ENCODE data around the gene PTPRT. TPM values are rescaled to one million over a fixed set of nuclear protein-coding genes. Genes with fewer than 3 reads are reported as not detected.
"Not testable (repeated sequence)": the region's sequence is repeated elsewhere in the genome, so short reads cannot be mapped to it uniquely, and the experiment has no call there.

PTPRT gene
- total RNA-seq, 1 experiment from 2014 or later, result not detected

DNA sequence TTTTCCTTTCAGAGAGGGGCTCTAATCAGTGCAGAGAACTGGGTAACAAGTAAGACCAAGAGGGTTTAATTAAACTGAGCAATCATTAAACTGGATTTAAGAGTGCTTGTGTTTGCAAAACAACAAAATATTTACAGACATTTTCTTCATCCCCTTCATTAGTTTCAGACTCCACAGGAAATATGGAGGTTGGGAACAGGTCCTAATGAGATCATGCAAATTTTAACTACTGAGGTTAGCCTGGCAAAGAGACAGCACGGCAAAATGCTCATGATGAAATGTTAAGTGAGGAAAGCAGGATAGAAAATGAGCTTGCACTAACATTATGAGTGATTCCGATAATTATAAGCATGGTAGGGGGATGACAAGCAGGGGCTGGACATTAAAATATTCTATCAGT lies 268.9 kb downstream of the PTPRT start:
- no peak for DNase-seq (ENCODE audit: low read depth)

DNA sequence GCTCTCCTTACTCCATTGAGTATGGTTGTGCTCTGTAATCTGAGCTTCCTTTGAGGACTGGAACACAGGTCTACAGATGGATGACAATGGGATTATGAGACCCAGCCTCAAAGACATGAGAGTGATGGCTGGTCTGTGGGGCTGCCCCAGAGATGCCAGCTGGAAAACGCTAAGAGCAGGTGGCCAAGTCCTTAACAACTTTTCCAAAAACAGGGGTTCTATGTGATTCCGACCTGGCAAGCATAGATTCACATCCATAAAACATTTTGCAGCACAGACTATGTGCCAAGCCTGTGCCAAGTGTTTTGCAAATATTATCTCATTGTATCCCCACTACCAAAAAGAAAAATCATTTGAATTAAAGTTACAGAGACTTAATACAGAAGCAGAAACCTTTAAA lies 270.4 kb downstream of the PTPRT start:
- DNase-seq (ENCODE audit: low read depth), result no peak

DNA sequence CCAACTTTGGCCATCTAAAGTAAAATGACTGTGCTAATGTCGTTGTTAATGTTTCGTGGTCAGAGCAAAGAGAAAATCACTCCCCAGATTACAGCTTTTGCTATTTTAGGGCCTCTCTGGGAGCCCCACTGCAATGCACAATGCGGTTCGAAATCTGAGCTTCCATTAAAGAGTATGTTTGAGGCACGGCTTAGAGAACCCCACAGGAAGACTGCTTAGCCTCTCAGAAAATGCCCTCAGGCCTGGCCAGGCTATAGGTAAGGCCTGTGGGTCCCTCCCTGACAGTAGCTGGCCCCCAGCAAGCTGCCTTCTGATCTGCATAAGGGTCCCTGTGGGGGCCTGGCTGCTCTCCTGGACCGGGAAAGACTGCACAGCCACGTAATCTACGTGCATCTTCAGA lies 274.6 kb downstream of the PTPRT start:
- no peak for DNase-seq (ENCODE audit: low read depth)

DNA sequence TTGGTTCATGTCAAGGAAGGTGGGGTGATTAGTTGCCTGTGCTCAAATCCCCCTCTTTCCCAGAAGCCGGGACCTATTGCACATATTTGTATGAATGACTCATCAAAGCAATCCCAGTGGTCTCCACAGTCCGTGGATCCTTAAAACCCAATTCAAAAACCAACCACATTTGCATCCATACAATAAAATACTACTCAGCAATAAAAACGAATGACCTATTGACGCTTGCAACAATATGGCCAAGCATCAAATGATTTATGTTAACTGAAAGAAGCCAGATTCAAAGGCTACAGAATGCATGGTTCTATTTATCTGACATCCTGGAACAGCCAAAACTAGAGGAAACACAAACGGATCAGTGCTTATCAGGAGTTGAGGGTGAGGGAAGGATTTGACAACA lies 275.4 kb downstream of the PTPRT start:
- no peak for DNase-seq (ENCODE audit: low read depth)

DNA sequence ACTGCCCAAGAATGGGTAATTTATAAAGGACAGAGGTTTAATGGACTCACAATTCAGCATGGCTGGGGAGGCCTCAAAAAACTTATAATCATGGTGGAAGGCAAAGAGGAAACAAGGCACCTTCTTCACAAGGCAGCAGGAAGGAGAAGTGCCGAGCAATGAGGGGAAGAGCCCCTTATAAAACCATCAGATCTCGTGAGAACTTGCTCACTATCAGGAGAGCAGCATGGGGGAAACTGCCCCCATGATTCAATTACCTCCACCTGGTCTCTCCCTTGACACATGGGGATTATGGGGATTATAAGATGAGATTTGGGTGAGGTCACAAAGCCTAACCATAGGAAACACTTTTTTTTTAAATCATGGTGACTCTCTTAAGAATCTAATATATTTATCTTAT lies 278.9 kb downstream of the PTPRT start:
- not testable (repeated sequence) for DNase-seq (ENCODE audit: low read depth)

DNA sequence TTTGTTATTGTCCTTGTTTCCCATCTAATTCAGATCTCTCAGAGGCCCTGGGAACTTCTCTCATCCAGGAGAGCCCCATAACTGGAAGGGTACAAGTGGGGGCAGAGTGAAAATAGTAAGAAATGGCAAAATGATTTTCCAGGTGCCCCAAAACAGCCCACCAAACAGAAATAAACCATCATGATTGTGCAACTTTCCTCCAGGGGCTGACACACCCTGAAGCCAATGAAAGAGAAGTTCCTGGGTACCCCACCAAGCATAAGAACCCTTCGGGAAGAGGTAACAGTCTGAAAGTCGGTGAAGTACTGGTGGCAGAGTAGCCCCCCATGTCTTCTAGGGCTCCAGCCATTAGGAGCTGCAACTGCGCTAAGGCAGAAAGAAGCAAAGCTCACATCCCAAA lies 282.0 kb downstream of the PTPRT start:
- no peak for DNase-seq (ENCODE audit: low read depth)

DNA sequence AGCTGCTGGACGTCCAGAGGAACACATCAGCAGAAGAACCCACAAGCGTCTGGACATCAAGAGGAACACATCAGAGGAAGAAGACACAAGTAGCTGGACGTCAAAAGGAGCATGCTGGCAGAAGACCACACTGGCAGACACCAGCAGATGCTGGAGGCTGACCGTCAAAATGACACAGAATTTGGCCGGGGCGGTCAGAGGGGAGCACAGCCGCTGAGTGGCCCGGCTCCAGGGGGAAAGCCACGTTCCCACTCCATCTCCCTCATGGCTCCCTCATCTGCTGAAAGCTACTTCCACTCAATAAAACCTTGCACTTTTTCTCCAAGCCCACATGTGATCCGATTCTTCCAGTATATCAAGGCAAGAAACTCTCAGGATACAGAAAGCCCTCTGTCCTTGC lies 283.6 kb downstream of the PTPRT start:
- DNase-seq (ENCODE audit: low read depth), result no peak

DNA sequence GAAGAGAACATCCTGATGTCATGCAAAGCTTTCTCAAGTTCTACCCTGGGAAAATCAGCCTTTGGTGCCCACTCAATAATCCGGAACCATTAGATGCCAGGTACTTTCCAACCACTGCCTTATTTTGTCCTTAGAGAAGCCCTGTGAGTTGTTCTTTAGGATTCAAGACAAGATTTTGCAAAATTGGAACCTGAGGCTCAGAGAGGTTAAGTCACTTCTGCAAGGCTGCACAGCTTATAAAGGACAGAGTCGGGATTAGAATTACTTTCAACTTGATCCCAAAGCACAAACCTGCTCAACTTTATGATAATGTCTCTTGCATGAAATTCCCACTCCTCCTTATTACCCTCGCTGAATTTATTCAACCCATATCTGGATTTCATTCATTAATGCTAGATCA lies 287.2 kb downstream of the PTPRT start:
- DNase-seq (ENCODE audit: low read depth), result no peak

DNA sequence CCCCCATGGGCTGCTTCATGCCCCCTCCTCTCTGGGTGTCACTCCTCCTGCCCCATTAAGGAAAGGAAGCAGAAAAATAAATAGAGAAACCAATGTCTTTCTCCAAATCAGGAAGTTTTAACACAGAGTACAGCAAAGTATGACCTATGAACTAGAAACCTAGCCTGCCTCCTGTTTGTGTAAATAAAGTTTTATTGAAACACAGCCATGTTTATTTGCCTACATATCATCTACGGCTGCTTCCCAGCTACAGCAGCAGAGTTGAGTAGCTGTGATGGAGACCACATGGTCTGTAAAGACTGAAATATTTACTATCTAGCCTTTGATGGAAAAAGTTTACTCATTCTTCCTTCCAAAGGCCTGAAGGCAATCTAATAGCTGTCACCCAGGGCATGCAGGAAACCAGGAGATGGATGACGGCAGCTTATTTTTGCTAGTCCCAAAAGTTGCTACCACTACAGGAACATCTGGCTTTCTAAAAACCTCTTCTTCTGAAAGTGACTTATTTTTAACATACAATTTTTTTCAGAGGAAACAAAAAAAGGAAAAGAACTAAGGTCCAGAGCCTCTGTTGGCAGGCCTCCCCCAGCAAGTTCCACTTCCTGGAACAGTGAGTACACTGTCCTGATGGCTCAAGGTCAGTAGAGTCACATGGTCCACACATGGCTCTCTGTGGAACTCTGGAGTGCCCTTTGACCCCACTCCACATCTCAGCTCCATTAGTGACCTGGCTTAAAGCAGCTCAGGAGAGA lies 287.8 kb downstream of the PTPRT start:
- no peak for DNase-seq (ENCODE audit: low read depth)

DNA sequence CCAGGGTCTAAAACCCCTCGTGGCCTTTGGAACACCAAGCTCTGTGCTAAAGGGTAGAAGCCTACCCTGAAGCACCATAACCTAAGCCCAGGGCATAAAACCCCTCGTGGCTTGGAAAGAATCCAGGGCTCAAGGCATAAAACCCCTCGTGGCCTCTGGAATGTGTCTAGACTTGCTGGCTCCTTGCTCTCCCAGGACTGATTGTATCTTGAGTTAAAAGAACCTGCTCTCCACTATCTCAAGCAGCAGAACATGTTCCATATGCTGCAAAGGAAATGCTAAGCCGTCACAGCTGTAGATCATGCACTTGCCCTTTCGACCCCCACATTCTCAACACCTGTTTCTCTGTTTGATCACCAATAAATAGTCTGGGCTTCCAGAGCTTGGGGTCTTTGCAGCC lies 288.9 kb downstream of the PTPRT start:
- DNase-seq (ENCODE audit: low read depth), result not testable (repeated sequence)

DNA sequence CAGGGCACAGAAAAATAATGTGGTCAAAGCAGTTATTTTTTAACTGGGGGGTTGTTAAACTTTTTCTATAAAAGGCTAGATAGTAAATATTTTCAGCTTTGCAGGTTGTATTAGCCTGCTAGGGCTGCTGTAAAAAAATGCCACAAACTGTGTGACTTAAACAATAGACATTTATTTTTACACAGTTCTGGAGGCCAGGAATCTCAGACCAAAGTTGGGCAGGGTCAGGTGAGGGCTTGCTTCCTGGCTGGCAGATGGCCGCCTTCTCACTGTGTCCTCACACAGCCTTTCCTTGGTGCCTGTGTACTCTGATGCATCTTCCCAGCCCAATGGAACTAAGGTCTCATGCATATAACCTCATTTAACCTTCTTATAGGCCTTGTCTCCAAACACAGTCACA lies 294.7 kb downstream of the PTPRT start:
- no peak for DNase-seq (ENCODE audit: low read depth)

DNA sequence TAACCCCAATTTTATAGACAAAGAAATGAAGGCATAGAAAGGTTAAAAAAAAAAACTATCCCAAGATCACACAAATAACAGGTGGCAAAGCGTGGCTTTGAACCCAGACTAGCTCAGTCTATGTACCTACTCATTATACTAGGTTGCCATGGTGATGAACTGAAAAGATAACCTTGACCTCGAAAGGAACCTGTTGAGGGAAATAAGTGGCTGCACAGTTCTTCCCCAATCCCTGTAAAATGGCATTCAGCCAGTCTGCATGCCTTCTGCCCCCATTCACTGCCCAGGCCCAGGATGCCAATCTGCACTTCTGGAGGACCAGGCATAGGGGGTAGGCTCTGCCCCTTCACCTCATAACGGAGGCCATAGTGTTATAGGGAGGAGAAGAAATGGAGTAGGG lies 295.2 kb downstream of the PTPRT start:
- DNase-seq (ENCODE audit: low read depth), result no peak

DNA sequence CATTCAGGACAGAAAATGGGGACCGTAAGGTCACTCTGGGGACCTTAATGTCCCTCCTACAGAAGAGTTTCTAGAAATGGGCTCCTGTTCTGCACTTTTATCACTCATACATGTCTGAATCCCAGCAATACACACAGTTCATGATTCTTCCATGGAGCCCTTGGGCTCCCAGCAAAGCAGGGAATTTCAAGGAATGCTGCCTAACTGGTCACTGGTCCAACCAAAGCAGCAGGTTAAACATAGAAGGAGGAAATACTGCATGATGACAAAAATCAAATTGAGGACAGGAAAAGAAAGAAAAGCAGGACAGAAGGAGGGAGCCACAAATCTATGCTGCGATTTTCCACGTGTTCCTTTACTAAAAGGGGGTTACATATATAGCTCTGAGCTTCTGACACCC lies 300.2 kb downstream of the PTPRT start:
- no peak for DNase-seq (ENCODE audit: low read depth)

DNA sequence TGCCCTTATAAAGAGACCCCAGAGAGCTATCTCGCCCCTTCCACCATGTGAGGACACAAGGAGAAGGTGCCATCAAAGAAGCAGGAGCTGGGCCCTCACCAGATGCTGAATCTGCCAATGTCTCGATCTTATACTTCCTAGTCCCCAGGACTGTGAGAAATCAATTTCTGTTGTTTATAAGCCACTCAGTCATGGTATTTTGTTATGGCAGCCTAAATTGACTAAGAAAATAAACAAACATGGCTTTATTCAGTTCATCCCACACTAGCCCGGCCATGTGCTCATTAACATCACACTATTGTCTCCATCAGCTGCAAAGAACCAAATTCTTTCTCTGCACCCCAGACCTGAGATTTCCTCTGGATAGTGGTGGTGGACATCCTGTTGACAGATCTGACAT lies 302.4 kb downstream of the PTPRT start:
- DNase-seq (ENCODE audit: low read depth), result no peak

DNA sequence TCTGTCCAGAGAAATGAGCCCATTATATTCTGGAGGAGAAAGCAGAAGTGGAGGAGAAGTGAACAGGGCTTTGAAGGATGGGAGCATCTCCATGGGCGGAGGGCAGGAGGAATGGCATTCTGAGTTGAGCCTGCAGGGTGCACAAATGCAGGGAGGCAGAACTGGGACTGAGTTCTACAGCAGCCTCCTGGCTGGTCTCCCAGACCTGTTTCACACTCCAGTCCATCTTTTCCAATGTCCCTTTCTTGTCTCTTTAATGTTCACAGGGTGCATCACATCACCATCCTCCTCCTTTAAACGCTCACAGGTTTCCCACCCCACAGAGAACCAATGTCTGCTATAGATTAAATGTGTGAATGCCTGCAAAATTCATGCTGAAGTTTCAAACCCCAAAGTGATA lies 302.9 kb downstream of the PTPRT start:
- DNase-seq (ENCODE audit: low read depth), result no peak

DNA sequence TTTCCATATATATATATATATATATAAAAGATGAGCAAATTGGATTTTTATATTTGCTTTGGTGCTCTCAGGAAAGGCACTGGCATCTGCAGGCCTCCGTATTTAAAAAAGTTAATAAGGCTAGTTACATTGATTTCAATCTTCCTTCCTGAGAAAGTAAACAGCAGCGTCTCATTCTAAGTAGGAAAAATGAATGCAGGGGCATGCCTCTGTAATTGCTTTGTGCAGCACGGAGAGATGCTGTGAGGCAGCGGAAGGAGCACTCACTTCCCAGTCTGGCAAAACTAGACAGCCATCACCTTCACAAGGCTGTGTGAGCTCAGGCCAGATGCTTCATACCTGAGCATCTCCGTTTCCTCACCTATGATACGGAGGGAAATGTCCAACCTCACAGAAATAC lies 303.7 kb downstream of the PTPRT start:
- DNase-seq (ENCODE audit: low read depth), result no peak

DNA sequence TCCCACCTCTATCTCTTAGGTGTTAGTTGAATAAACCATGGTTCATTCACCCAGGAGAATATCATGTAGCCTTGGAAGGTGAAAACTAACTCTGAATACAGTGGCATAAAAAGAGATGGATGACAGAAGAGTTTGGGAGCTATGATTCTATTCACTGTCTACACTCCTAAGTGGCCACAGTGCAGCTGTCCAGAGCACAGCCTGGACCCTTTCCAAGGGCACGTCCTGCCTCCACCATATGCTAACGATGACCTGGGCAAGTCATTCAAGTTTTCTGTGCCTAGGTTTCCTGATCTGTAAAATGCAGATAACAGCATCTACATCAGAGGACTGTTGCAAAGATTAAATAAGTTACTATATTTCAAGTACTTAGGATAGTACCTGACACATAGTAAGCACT lies 314.1 kb downstream of the PTPRT start:
- DNase-seq (ENCODE audit: low read depth), result no peak

DNA sequence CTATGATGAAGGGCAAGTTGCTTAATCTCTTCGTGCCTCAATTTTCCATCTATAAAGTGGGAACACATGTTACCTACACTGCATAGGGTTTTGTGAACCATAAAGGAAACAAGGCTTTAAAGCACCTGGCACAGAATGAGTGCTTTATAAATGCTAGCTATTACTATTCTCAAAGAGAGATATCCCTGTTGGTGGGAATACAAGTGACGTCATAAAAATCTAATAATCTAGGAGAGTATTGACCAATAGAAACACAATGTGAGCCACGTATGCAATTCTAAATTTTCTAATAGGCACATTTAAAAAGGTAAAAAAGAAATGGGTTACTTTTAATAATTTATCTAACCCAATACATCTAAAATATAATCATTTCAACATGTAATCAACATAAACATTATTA lies 316.4 kb downstream of the PTPRT start:
- DNase-seq (ENCODE audit: low read depth), result no peak

DNA sequence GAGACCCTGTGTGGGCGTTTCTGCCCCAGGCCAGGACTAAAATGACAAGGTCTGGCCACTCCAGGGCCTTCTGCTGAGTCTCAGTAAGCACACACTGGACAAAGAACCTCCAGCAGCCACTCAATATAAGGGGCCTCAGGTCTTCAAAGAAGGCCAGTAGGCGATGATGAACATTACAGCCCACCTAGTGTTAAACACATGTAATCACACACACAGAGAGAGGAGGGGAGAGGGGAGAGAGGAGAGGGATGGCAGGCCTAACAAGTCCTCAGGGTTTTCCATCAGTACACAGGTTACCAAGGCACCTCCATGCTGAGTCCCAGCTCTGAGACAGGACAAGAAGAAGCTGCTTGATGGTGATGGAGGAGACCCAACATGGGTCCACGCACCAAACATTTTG lies 325.6 kb downstream of the PTPRT start:
- DNase-seq (ENCODE audit: low read depth), result no peak

DNA sequence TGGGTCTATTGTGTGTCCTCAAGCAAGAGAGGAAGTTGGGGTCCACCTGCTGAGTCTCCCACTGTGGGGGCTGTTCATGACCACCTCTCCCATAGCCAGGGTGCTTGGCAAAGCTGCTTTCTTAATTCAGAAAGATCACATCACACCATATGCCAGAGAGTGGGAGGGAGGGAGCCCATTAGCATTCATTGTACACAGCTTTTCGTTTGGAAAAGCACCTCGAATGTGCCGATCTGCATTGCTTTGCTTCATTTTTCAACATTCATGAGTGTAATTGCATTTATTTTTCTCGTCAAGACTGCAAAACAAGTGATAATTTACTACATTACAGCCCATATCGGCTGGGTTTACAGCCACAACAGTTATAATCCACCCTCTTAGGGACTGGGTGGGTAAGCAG lies 327.3 kb downstream of the PTPRT start:
- DNase-seq (ENCODE audit: low read depth), result no peak

DNA sequence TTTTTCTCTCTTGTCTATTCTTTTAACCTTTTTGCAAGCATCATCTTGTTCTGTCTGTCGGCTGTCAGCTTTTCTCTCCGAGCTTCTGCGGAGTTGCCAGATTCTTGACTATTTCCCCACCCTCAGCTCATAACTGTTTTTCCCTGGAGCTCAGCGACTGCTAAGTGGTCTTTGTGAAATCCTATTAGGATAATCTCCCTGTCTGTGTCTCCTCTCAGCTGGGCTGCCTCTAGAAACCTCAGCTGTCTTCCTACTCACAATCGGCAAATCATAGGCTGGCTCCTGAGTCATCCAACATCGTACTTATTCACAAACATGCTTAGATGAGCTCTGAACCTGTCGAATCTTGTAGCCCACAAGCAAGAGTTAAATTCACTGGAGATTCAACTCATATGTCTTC lies 332.3 kb downstream of the PTPRT start:
- DNase-seq (ENCODE audit: low read depth), result no peak

DNA sequence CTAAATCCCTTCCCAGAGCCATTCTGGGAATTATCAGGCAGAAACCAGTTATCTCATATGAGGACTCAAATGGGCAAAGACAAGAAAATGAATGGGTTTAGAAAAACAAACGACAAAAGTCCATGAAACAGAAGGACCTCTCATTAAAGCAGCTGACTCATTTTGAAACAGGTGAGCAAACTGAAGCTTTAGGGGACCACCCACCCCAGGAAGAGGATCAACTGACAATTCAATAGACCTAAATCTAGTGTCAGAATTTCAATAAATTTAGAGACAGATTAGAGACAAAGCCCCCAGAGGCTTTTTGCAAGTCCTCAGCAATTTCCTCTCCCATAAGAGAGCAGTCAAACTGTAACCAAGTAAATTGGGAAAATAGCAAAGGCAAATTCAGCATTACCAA lies 333.8 kb downstream of the PTPRT start:
- no peak for DNase-seq (ENCODE audit: low read depth)

DNA sequence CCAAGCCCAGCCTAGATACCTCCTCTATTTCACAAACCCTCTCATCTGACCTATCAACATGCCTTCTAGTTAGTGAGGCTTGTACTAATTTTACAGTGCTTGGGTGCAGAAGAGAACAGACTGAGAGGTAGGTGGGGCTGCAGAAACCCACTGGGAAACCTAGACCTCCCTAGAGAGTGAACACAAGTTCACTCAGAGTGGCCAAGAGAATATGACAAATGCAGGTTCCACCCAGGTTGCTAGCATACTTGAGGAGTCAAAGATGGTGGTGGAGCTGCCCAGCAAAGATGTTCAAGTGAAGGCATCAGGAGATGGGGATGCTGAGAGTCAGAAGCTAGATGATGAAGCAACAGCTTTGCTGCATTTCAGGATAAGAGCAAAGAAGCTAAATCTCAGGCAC lies 337.0 kb downstream of the PTPRT start:
- no peak for DNase-seq (ENCODE audit: low read depth)
